HEK293 (cell line): ENCODE results near the gene AP1B1.

Experiments
- EGR2 ChIP-seq: fragments of 450-650 bp; formaldehyde crosslinking; IDR thresholded peaks from 2 replicates; pipeline ENCODE4 v1.5.1; 2016; ENCODE audit warnings: low read depth, missing biosample characterization, missing genetic modification characterization
- GLI4 ChIP-seq: fragments of 450-650 bp; formaldehyde crosslinking; IDR thresholded peaks from 2 replicates; pipeline ENCODE4 v1.5.1; 2016; ENCODE audit warnings: missing biosample characterization, missing genetic modification characterization
- MZF1 ChIP-seq: fragments of 450-650 bp; formaldehyde crosslinking; IDR thresholded peaks from 2 replicates; pipeline ENCODE4 v1.5.1; 2017; ENCODE audit warnings: missing biosample characterization, missing genetic modification characterization, borderline replicate concordance
- ZNF112 ChIP-seq: fragments of 450-650 bp; formaldehyde crosslinking; IDR thresholded peaks from 2 replicates; pipeline ENCODE4 v1.5.0; 2017; ENCODE audit warnings: missing biosample characterization, missing genetic modification characterization
- ZNF157 ChIP-seq: fragments of 450-650 bp; formaldehyde crosslinking; IDR thresholded peaks from 2 replicates; pipeline ENCODE4 v1.5.1; 2016; ENCODE audit warnings: missing biosample characterization, missing genetic modification characterization
- ZNF2 ChIP-seq: fragments of 450-650 bp; formaldehyde crosslinking; IDR thresholded peaks from 2 replicates; pipeline ENCODE4 v1.5.1; 2016; ENCODE audit warnings: missing biosample characterization, missing genetic modification characterization
- ZNF23 ChIP-seq: fragments of 450-650 bp; formaldehyde crosslinking; IDR thresholded peaks from 2 replicates; pipeline ENCODE4 v1.5.1; 2016; ENCODE audit warnings: missing biosample characterization, missing genetic modification characterization, borderline replicate concordance
- ZNF266 ChIP-seq: fragments of 450-650 bp; formaldehyde crosslinking; IDR thresholded peaks from 2 replicates; pipeline ENCODE4 v1.5.1; 2016; ENCODE audit warnings: missing biosample characterization, missing genetic modification characterization, low read depth
- ZNF311 ChIP-seq: fragments of 450-650 bp; formaldehyde crosslinking; IDR thresholded peaks from 2 replicates; pipeline ENCODE4 v1.5.1; 2017; ENCODE audit warnings: missing biosample characterization, missing genetic modification characterization, borderline replicate concordance
- ZNF394 ChIP-seq: fragments of 450-650 bp; formaldehyde crosslinking; IDR thresholded peaks from 2 replicates; pipeline ENCODE4 v1.5.1; 2016; ENCODE audit warnings: missing biosample characterization, missing genetic modification characterization, mild to moderate bottlenecking, moderate library complexity, borderline replicate concordance
- ZNF596 ChIP-seq: fragments of 450-650 bp; IDR thresholded peaks from 2 replicates; pipeline ENCODE4 v1.5.0; 2018; ENCODE audit warnings: missing biosample characterization, mild to moderate bottlenecking, missing genetic modification characterization, moderate library complexity
- ZNF654 ChIP-seq: fragments of 450-650 bp; formaldehyde crosslinking; IDR thresholded peaks from 2 replicates; pipeline ENCODE4 v1.5.1; 2016; ENCODE audit warnings: low read depth, missing biosample characterization, missing genetic modification characterization
- ZSCAN16 ChIP-seq: fragments of 450-650 bp; formaldehyde crosslinking; IDR thresholded peaks from 2 replicates; pipeline ENCODE4 v1.5.1; 2016; ENCODE audit warnings: missing biosample characterization, missing genetic modification characterization
- ZSCAN23 ChIP-seq: fragments of 450-650 bp; formaldehyde crosslinking; IDR thresholded peaks from 2 replicates; pipeline ENCODE4 v1.5.1; 2016; ENCODE audit warnings: missing biosample characterization, missing genetic modification characterization
- ZSCAN30 ChIP-seq: fragments of 450-650 bp; IDR thresholded peaks from 2 replicates; pipeline ENCODE4 v1.5.1; 2018; ENCODE audit warnings: missing biosample characterization, mild to moderate bottlenecking, missing genetic modification characterization, moderate library complexity
- TF ChIP-seq, protein P1 (sequence below): fragments of 450-650 bp; formaldehyde crosslinking; IDR thresholded peaks from 2 replicates; pipeline ENCODE4 v1.5.1; 2016; ENCODE audit warnings: missing biosample characterization, missing genetic modification characterization, borderline replicate concordance
- TF ChIP-seq, protein P2 (sequence below): fragments of 450-650 bp; formaldehyde crosslinking; IDR thresholded peaks from 2 replicates; pipeline ENCODE4 v1.5.1; 2016; ENCODE audit warnings: missing biosample characterization, missing genetic modification characterization
- TF ChIP-seq, protein P3 (sequence below): IDR thresholded peaks from 2 replicates; pipeline ENCODE4 v1.6.1; 2011; ENCODE audit warnings: mild to moderate bottlenecking, low read depth, low read length, borderline replicate concordance
- TF ChIP-seq, protein P4 (sequence below): fragments of 450-650 bp; formaldehyde crosslinking; IDR thresholded peaks from 2 replicates; pipeline ENCODE4 v1.5.1; 2016; ENCODE audit warnings: missing biosample characterization, missing genetic modification characterization
- TF ChIP-seq, protein P5 (sequence below): fragments of 450-650 bp; formaldehyde crosslinking; conservative IDR thresholded peaks from 2 replicates; pipeline ENCODE4 v1.5.1; 2016; ENCODE audit warnings: low read depth, missing biosample characterization, missing genetic modification characterization
- TF ChIP-seq, protein P6 (sequence below): fragments of 450-650 bp; formaldehyde crosslinking; IDR thresholded peaks from 2 replicates; pipeline ENCODE4 v1.5.1; 2016; ENCODE audit warnings: missing biosample characterization, missing genetic modification characterization, low read depth

Gene AP1B1

DNA sequence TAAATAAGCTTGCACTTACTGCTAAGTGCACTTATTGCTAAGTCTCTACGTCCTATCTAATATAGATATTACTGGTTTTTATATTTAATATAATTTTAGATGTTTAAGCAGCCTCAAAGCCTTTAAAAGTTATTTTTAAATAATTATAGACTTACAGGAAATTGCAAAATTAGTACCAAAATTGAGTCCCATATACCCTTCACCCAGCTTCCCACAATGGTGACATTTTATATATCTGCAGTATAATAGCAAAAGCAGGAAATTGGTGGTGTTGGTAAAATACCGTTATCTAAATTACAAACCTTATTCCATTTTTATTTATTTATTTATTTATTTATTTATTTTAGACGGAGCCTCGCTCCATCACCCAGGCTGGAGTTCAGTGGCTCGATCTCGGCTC, 1.9 kb upstream of the AP1B1 start (continued):
- TF ChIP-seq, protein P1, sequence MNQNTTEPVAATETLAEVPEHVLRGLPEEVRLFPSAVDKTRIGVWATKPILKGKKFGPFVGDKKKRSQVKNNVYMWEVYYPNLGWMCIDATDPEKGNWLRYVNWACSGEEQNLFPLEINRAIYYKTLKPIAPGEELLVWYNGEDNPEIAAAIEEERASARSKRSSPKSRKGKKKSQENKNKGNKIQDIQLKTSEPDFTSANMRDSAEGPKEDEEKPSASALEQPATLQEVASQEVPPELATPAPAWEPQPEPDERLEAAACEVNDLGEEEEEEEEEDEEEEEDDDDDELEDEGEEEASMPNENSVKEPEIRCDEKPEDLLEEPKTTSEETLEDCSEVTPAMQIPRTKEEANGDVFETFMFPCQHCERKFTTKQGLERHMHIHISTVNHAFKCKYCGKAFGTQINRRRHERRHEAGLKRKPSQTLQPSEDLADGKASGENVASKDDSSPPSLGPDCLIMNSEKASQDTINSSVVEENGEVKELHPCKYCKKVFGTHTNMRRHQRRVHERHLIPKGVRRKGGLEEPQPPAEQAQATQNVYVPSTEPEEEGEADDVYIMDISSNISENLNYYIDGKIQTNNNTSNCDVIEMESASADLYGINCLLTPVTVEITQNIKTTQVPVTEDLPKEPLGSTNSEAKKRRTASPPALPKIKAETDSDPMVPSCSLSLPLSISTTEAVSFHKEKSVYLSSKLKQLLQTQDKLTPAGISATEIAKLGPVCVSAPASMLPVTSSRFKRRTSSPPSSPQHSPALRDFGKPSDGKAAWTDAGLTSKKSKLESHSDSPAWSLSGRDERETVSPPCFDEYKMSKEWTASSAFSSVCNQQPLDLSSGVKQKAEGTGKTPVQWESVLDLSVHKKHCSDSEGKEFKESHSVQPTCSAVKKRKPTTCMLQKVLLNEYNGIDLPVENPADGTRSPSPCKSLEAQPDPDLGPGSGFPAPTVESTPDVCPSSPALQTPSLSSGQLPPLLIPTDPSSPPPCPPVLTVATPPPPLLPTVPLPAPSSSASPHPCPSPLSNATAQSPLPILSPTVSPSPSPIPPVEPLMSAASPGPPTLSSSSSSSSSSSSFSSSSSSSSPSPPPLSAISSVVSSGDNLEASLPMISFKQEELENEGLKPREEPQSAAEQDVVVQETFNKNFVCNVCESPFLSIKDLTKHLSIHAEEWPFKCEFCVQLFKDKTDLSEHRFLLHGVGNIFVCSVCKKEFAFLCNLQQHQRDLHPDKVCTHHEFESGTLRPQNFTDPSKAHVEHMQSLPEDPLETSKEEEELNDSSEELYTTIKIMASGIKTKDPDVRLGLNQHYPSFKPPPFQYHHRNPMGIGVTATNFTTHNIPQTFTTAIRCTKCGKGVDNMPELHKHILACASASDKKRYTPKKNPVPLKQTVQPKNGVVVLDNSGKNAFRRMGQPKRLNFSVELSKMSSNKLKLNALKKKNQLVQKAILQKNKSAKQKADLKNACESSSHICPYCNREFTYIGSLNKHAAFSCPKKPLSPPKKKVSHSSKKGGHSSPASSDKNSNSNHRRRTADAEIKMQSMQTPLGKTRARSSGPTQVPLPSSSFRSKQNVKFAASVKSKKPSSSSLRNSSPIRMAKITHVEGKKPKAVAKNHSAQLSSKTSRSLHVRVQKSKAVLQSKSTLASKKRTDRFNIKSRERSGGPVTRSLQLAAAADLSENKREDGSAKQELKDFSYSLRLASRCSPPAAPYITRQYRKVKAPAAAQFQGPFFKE, result no peak
- TF ChIP-seq ZNF596 (no peak), MZF1 (tag by site-specific recombination) (no peak), ZNF654 (tag by site-specific recombination) (0 out of 2 replicates have a peak, but pooled peaks have one; percentile 6), ZNF266 (tag by site-specific recombination) (no peak), GLI4 (tag by site-specific recombination) (no peak), ZSCAN23 (tag by site-specific recombination) (no peak), ZSCAN30 (tag by site-specific recombination) (no peak), ZNF157 (tag by site-specific recombination) (no peak), ZNF112 (tag by site-specific recombination) (no peak), ZNF394 (tag by site-specific recombination) (peak; percentile 56; the same call in 1 of the 2 replicates), ZSCAN16 (tag by site-specific recombination) (no peak), ZNF311 (tag by site-specific recombination) (no peak), EGR2 (tag by site-specific recombination) (no peak), ZNF2 (tag by site-specific recombination) (no peak), ZNF23 (tag by site-specific recombination) (no peak)
- TF ChIP-seq, protein P2, sequence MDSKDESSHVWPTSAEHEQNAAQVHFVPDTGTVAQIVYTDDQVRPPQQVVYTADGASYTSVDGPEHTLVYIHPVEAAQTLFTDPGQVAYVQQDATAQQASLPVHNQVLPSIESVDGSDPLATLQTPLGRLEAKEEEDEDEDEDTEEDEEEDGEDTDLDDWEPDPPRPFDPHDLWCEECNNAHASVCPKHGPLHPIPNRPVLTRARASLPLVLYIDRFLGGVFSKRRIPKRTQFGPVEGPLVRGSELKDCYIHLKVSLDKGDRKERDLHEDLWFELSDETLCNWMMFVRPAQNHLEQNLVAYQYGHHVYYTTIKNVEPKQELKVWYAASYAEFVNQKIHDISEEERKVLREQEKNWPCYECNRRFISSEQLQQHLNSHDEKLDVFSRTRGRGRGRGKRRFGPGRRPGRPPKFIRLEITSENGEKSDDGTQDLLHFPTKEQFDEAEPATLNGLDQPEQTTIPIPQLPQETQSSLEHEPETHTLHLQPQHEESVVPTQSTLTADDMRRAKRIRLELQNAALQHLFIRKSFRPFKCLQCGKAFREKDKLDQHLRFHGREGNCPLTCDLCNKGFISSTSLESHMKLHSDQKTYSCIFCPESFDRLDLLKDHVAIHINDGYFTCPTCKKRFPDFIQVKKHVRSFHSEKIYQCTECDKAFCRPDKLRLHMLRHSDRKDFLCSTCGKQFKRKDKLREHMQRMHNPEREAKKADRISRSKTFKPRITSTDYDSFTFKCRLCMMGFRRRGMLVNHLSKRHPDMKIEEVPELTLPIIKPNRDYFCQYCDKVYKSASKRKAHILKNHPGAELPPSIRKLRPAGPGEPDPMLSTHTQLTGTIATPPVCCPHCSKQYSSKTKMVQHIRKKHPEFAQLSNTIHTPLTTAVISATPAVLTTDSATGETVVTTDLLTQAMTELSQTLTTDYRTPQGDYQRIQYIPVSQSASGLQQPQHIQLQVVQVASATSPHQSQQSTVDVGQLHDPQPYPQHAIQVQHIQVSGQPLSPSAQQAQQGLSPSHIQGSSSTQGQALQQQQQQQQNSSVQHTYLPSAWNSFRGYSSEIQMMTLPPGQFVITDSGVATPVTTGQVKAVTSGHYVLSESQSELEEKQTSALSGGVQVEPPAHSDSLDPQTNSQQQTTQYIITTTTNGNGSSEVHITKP (tag by site-specific recombination), result no peak
- TF ChIP-seq, protein P3, sequence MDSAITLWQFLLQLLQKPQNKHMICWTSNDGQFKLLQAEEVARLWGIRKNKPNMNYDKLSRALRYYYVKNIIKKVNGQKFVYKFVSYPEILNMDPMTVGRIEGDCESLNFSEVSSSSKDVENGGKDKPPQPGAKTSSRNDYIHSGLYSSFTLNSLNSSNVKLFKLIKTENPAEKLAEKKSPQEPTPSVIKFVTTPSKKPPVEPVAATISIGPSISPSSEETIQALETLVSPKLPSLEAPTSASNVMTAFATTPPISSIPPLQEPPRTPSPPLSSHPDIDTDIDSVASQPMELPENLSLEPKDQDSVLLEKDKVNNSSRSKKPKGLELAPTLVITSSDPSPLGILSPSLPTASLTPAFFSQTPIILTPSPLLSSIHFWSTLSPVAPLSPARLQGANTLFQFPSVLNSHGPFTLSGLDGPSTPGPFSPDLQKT, result no peak
- TF ChIP-seq, protein P4, sequence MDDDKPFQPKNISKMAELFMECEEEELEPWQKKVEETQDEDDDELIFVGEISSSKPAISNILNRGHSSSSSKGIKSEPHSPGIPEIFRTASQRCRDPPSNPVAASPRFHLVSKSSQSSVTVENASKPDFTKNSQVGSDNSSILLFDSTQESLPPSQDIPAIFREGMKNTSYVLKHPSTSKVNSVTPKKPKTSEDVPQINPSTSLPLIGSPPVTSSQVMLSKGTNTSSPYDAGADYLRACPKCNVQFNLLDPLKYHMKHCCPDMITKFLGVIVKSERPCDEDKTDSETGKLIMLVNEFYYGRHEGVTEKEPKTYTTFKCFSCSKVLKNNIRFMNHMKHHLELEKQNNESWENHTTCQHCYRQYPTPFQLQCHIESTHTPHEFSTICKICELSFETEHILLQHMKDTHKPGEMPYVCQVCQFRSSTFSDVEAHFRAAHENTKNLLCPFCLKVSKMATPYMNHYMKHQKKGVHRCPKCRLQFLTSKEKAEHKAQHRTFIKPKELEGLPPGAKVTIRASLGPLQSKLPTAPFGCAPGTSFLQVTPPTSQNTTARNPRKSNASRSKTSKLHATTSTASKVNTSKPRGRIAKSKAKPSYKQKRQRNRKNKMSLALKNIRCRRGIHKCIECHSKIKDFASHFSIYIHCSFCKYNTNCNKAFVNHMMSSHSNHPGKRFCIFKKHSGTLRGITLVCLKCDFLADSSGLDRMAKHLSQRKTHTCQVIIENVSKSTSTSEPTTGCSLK (tag by site-specific recombination), result no peak
- TF ChIP-seq, protein P5, sequence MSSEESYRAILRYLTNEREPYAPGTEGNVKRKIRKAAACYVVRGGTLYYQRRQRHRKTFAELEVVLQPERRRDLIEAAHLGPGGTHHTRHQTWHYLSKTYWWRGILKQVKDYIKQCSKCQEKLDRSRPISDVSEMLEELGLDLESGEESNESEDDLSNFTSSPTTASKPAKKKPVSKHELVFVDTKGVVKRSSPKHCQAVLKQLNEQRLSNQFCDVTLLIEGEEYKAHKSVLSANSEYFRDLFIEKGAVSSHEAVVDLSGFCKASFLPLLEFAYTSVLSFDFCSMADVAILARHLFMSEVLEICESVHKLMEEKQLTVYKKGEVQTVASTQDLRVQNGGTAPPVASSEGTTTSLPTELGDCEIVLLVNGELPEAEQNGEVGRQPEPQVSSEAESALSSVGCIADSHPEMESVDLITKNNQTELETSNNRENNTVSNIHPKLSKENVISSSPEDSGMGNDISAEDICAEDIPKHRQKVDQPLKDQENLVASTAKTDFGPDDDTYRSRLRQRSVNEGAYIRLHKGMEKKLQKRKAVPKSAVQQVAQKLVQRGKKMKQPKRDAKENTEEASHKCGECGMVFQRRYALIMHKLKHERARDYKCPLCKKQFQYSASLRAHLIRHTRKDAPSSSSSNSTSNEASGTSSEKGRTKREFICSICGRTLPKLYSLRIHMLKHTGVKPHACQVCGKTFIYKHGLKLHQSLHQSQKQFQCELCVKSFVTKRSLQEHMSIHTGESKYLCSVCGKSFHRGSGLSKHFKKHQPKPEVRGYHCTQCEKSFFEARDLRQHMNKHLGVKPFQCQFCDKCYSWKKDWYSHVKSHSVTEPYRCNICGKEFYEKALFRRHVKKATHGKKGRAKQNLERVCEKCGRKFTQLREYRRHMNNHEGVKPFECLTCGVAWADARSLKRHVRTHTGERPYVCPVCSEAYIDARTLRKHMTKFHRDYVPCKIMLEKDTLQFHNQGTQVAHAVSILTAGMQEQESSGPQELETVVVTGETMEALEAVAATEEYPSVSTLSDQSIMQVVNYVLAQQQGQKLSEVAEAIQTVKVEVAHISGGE, result 0 out of 2 replicates have a peak, but pooled peaks have one; percentile 22
- TF ChIP-seq, protein P6, sequence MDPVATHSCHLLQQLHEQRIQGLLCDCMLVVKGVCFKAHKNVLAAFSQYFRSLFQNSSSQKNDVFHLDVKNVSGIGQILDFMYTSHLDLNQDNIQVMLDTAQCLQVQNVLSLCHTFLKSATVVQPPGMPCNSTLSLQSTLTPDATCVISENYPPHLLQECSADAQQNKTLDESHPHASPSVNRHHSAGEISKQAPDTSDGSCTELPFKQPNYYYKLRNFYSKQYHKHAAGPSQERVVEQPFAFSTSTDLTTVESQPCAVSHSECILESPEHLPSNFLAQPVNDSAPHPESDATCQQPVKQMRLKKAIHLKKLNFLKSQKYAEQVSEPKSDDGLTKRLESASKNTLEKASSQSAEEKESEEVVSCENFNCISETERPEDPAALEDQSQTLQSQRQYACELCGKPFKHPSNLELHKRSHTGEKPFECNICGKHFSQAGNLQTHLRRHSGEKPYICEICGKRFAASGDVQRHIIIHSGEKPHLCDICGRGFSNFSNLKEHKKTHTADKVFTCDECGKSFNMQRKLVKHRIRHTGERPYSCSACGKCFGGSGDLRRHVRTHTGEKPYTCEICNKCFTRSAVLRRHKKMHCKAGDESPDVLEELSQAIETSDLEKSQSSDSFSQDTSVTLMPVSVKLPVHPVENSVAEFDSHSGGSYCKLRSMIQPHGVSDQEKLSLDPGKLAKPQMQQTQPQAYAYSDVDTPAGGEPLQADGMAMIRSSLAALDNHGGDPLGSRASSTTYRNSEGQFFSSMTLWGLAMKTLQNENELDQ (tag by site-specific recombination), result no peak
